Loucy (cell line): ENCODE results near the gene PKIB.

Experiments used
- H2AFZ ChIP-seq: fragments of 200-600 bp; sonication (generic); 2 replicates; pipeline ENCODE4 v1.6.0; 2016; ENCODE audit warnings: antibody characterized with exemption, mild to moderate bottlenecking, low read length, moderate library complexity
- H3F3A ChIP-seq: fragments of 200-600 bp; 2 replicates; pipeline ENCODE4 v1.6.0; 2016; ENCODE audit warnings: antibody characterized with exemption, low read depth, mild to moderate bottlenecking
- H3K27me3 ChIP-seq: fragments of 200-600 bp; sonication (generic); 2 replicates; pipeline ENCODE4 v1.6.1; 2014; ENCODE audit warnings: low read length, mild to moderate bottlenecking; ENCODE audit not compliant: insufficient read depth, poor library complexity, severe bottlenecking
- H3K36me3 ChIP-seq: fragments of 200-600 bp; sonication (generic); 2 replicates; pipeline ENCODE4 v1.6.1; 2016; ENCODE audit warnings: low read length; ENCODE audit not compliant: insufficient read depth
- H3K4me1 ChIP-seq: fragments of 200-600 bp; sonication (generic); 2 replicates; pipeline ENCODE4 v1.5.1; 2014; ENCODE audit warnings: low read length, mild to moderate bottlenecking; ENCODE audit not compliant: insufficient read depth, poor library complexity, severe bottlenecking
- H3K4me2 ChIP-seq: fragments of 200-600 bp; sonication (generic); 2 replicates; pipeline ENCODE4 v1.6.0; 2014; ENCODE audit warnings: antibody characterized with exemption, low read length, low read depth, mild to moderate bottlenecking; ENCODE audit not compliant: poor library complexity, severe bottlenecking
- H3K4me3 ChIP-seq: fragments of 200-600 bp; sonication (generic); 2 replicates; pipeline ENCODE4 v1.5.1; 2014; ENCODE audit warnings: low read length, mild to moderate bottlenecking, mixed read lengths; ENCODE audit not compliant: poor library complexity, severe bottlenecking
- H3K79me2 ChIP-seq: fragments of 200-600 bp; sonication (generic); 2 replicates; pipeline ENCODE4 v1.6.1; 2014; ENCODE audit warnings: low read length; ENCODE audit not compliant: insufficient read depth
- H3K9ac ChIP-seq: fragments of 200-600 bp; sonication (generic); 2 replicates; pipeline ENCODE4 v1.6.0; 2014; ENCODE audit warnings: mild to moderate bottlenecking, low read depth, low read length, moderate library complexity; ENCODE audit not compliant: poor library complexity, severe bottlenecking
- H3K9me2 ChIP-seq: fragments of 200-600 bp; sonication (generic); replicated peaks from 2 replicates; pipeline ENCODE4 v1.6.1; 2016; ENCODE audit warnings: low read depth, low read length, mixed read lengths
- H3K9me3 ChIP-seq: fragments of 200-600 bp; sonication (generic); 2 replicates; pipeline ENCODE4 v1.6.1; 2014; ENCODE audit warnings: mild to moderate bottlenecking, antibody characterized with exemption, low read length, low read depth; ENCODE audit not compliant: insufficient read depth
- H4K20me1 ChIP-seq: fragments of 200-600 bp; sonication (generic); 2 replicates; pipeline ENCODE4 v1.6.0; 2014; ENCODE audit warnings: antibody characterized with exemption, low read length, mild to moderate bottlenecking; ENCODE audit not compliant: insufficient read depth, poor library complexity, severe bottlenecking
- EZH2phosphoT487 ChIP-seq: fragments of 200-600 bp; IDR thresholded peaks from 2 replicates; pipeline ENCODE4 v1.6.1; 2018; ENCODE audit warnings: antibody characterized with exemption, mild to moderate bottlenecking, moderate library complexity, borderline replicate concordance
- TF ChIP-seq, protein P1 (sequence below): fragments of 200-600 bp; sonication (generic); conservative IDR thresholded peaks from 2 replicates; pipeline ENCODE4 v1.5.1; 2014; ENCODE audit warnings: mild to moderate bottlenecking, antibody characterized with exemption, low read length

Gene PKIB

DNA sequence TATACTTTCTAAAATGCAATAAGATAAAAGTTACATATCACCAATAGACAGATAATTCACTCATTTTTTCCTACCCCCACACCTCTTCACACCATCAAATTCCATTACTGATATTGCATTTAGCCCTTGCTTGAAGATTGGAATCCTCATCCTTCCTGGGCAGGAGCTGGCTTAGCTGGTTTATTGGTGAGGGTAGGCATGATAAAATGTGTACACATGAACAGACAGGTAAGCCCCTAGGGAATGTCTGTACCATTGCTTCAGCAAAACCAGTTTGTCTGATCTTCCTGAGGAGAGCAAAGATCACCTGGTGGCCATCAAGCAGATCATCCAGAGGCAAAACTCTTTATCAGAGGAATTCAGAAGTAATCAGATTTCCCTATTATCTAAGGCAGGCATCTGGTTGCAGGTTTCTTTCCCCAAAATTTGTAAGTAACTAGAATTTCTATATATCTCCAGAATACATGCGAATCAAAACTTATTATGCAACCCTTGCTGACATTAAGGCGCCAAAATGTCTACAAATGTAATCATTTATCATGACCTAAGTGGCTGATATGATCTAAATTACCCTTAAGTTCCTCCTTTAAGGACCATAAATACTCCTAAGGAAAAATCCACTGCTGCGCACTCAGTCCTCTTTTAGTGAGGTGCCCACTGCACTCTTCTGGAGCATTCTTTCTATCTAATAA, 162.7 kb downstream of the PKIB start:
- H3K27me3 ChIP-seq: no peaks in the 10 kb centered on the region
- TF ChIP-seq, protein P1, sequence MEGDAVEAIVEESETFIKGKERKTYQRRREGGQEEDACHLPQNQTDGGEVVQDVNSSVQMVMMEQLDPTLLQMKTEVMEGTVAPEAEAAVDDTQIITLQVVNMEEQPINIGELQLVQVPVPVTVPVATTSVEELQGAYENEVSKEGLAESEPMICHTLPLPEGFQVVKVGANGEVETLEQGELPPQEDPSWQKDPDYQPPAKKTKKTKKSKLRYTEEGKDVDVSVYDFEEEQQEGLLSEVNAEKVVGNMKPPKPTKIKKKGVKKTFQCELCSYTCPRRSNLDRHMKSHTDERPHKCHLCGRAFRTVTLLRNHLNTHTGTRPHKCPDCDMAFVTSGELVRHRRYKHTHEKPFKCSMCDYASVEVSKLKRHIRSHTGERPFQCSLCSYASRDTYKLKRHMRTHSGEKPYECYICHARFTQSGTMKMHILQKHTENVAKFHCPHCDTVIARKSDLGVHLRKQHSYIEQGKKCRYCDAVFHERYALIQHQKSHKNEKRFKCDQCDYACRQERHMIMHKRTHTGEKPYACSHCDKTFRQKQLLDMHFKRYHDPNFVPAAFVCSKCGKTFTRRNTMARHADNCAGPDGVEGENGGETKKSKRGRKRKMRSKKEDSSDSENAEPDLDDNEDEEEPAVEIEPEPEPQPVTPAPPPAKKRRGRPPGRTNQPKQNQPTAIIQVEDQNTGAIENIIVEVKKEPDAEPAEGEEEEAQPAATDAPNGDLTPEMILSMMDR: no peak
- no peak for TF ChIP-seq EZH2phosphoT487
- no peaks in the 10 kb centered on the region for H3K9me2 ChIP-seq
- no peak overlapping the region for H3K4me2 ChIP-seq
- H3K79me2 ChIP-seq: no peaks in the 10 kb centered on the region
- no peak overlapping the region for H3K9ac ChIP-seq
- no peaks in the 10 kb centered on the region for H3K9me3 ChIP-seq
- no peak overlapping the region for H3K4me3 ChIP-seq
- H3K36me3 ChIP-seq: no peaks in the 10 kb centered on the region
- H3K4me1 ChIP-seq: no peaks in the 10 kb centered on the region
- H2AFZ ChIP-seq: no peak overlapping the region
- H4K20me1 ChIP-seq: no peaks in the 10 kb centered on the region
- no peaks in the 10 kb centered on the region for H3F3A ChIP-seq
